Astrocyte of the hippocampus (primary cell): Measurements from ENCODE around the gene NBL1.

Experiments
- DNase-seq: peaks from one replicate; pipeline ENCODE4 v3.0.0; 2011; ENCODE audit warnings: low read depth, low spot score

Gene NBL1

GRCh38 chr1:19643602-19644394 lies at the start of gene NBL1:
NBL1 (plus strand) TSS chr1:19644311; CDS start chr1:19655031, 10,720 bp downstream.
- DNase-seq = peak; percentile 91

- DNase-seq = no peak
Observed at GRCh38 chr1:19596065-19596713, 47.9 kb upstream of the NBL1 start.

GRCh38 chr1:19596714-19597495 lies 47.2 kb upstream of the NBL1 start:
- peak; percentile 99 for DNase-seq

- DNase-seq = peak; percentile 52
Observed at GRCh38 chr1:19597496-19598309, 46.4 kb upstream of the NBL1 start.

GRCh38 chr1:19599810-19600209 lies 44.3 kb upstream of the NBL1 start:
- no peak for DNase-seq

- DNase-seq = no peak
Observed at GRCh38 chr1:19602486-19602885, 41.6 kb upstream of the NBL1 start.

- no peak for DNase-seq
Observed at GRCh38 chr1:19605967-19606366, 38.1 kb upstream of the NBL1 start.

- DNase-seq = peak; percentile 38
Observed at GRCh38 chr1:19606817-19607642, 37.1 kb upstream of the NBL1 start.

- no peak for DNase-seq
Observed at GRCh38 chr1:19608232-19608631, 35.9 kb upstream of the NBL1 start.

GRCh38 chr1:19610282-19610981 lies 33.7 kb upstream of the NBL1 start:
- no peak for DNase-seq

- DNase-seq = no peak
Observed at GRCh38 chr1:19612530-19612929, 31.6 kb upstream of the NBL1 start.

- DNase-seq = no peak
Observed at GRCh38 chr1:19613171-19613703, 30.9 kb upstream of the NBL1 start.

- no peak for DNase-seq
Observed at GRCh38 chr1:19615438-19615837, 28.7 kb upstream of the NBL1 start.

- DNase-seq = no peak
Observed at GRCh38 chr1:19616489-19616888, 27.6 kb upstream of the NBL1 start.

GRCh38 chr1:19617376-19617775 lies 26.7 kb upstream of the NBL1 start:
- no peak for DNase-seq

- DNase-seq = no peak
Observed at GRCh38 chr1:19618428-19618827, 25.7 kb upstream of the NBL1 start.

GRCh38 chr1:19619697-19620384 lies 24.3 kb upstream of the NBL1 start:
- peak; percentile 34 for DNase-seq

- no peak for DNase-seq
Observed at GRCh38 chr1:19620786-19621185, 23.3 kb upstream of the NBL1 start.

GRCh38 chr1:19621274-19621950 lies 22.7 kb upstream of the NBL1 start:
- DNase-seq = no peak
